ENCODE measurements around the gene AGBL1. TPM values are rescaled to one million over a fixed set of nuclear protein-coding genes. Genes with fewer than 3 reads are reported as not detected.

Gene AGBL1
- total and polyA plus RNA-seq, 2 experiments from 2014 or later, result 0.03 TPM; not detected in 1

- no peak for TF ChIP-seq NANOG (IDR thresholded peaks at IDR 0.05; ENCODE audit: borderline replicate concordance)
- no peak for TF ChIP-seq ZNF114 (CRISPR knock-in tag; IDR thresholded peaks at IDR 0.05)
- TF ChIP-seq CTCF (conservative IDR thresholded peaks at IDR 0.05; ENCODE audit: low read depth in 2 of 2), result no peak
- no peak for TF ChIP-seq ETS1 (IDR thresholded peaks at IDR 0.05)
- TF ChIP-seq ZNF331 (CRISPR knock-in tag; IDR thresholded peaks at IDR 0.05; ENCODE audit: low read depth), result no peak
- TF ChIP-seq CREB1 (CRISPR knock-in tag; IDR thresholded peaks at IDR 0.05; ENCODE audit: low read depth), result no peak
- no peak for TF ChIP-seq REST (IDR thresholded peaks at IDR 0.05; ENCODE audit: unreplicated experiment)
- no peak for TF ChIP-seq ZNF462 (CRISPR knock-in tag; IDR thresholded peaks at IDR 0.05)
- TF ChIP-seq POLR2AphosphoS5 (IDR thresholded peaks at IDR 0.05; ENCODE audit: low read depth), result no peak
- no peak for TF ChIP-seq JUNB (IDR thresholded peaks at IDR 0.05; ENCODE audit: unreplicated experiment)
- TF ChIP-seq EZH2phosphoT487 (IDR thresholded peaks at IDR 0.05; ENCODE audit: unreplicated experiment), result no peak
- no peak for TF ChIP-seq STAT1 (IDR thresholded peaks at IDR 0.05; ENCODE audit: unreplicated experiment)
- TF ChIP-seq EZH2 (IDR thresholded peaks at IDR 0.05; ENCODE audit: low read depth, unreplicated experiment), result no peak
- Histone ChIP-seq H3K79me2 (replicated peaks; ENCODE audit: insufficient read depth) (no peaks in the 10 kb centered on the region), H3K36me3 (ENCODE audit: insufficient read depth) (no peaks in the 10 kb centered on the region; the same call in 1 of the 2 replicates), H3F3A (replicated peaks; ENCODE audit: low read depth) (no peaks in the 10 kb centered on the region), H4K20me1 (replicated peaks; ENCODE audit: insufficient read depth) (no peaks in the 10 kb centered on the region), H3K4me1 (ENCODE audit: insufficient read depth) (peaks cover 25% of the 10 kb centered on the region), H3K9me2 (ENCODE audit: insufficient read depth) (0 out of 2 replicates have a peak, but pooled peaks cover 5% of the 10 kb centered on the region), H3K27me3 (ENCODE audit: insufficient read depth) (no peaks in the 10 kb centered on the region), H2AFZ (peak overlapping the region; percentile 63; the same call in 1 of the 2 replicates), H3K27ac (ENCODE audit: low read depth) (no peak overlapping the region), H3K4me3 (no peak overlapping the region), H3K4me2 (no peak overlapping the region)
- ATAC-seq (no peak), DNase-seq (ENCODE audit: low spot score) (no peak)
- Mint-ChIP-seq H3K4me3 (no peak overlapping the region), H3K4me1 (peaks cover 10% of the 10 kb centered on the region), H3K27ac (no peak overlapping the region), H3K27me3 (ENCODE audit: insufficient read depth, low read depth, poor library complexity) (no peaks in the 10 kb centered on the region), H3K36me3 (ENCODE audit: low read depth) (no peaks in the 10 kb centered on the region), H3K9me3 (no peaks in the 10 kb centered on the region)
Measured at GRCh38 chr15:86384186-86384585, 304.5 kb downstream of the AGBL1 start.

Data from GM23338 (cell line).